Prostate gland (tissue), 2 donors: ENCODE measurements around the gene ACTL8.
"Not testable (repeated sequence)": the region's sequence is repeated elsewhere in the genome, so short reads cannot be mapped to it uniquely, and the experiment has no call there.

Experiments
- CTCF ChIP-seq, 4 experiments: fragments of 200-600 bp in 2 of 4; fragments of 450-650 bp in 2 of 4; sonication (generic) in 2 of 4; IDR thresholded peaks; 1 replicate in 3 of 4; 2 replicates in 1 of 4; pipeline ENCODE4 v1.5.1; 2016 to 2019; ENCODE audit warnings: antibody characterized with exemption in 4 of 4, mild to moderate bottlenecking in 2 of 4, moderate library complexity in 2 of 4
- POLR2A ChIP-seq: fragments of 450-650 bp; IDR thresholded peaks from one replicate; pipeline ENCODE4 v1.6.1; 2016; ENCODE audit warnings: antibody characterized with exemption, mild to moderate bottlenecking
- POLR2AphosphoS5 ChIP-seq: sonication (generic); formaldehyde crosslinking; IDR thresholded peaks from one replicate; pipeline ENCODE4 v1.6.1; 2017; ENCODE audit warnings: antibody characterized with exemption

- not testable (repeated sequence) for TF ChIP-seq CTCF (IDR thresholded peaks at IDR 0.05); POLR2A; POLR2AphosphoS5
Observed at GRCh38 chr1:17746281-17746680, 8.9 kb upstream of the ACTL8 start.
